ENCODE data around the gene PABPN1L.
"Not testable (repeated sequence)": the region's sequence is repeated elsewhere in the genome, so short reads cannot be mapped to it uniquely, and the experiment has no call there.

The PABPN1L gene

DNA sequence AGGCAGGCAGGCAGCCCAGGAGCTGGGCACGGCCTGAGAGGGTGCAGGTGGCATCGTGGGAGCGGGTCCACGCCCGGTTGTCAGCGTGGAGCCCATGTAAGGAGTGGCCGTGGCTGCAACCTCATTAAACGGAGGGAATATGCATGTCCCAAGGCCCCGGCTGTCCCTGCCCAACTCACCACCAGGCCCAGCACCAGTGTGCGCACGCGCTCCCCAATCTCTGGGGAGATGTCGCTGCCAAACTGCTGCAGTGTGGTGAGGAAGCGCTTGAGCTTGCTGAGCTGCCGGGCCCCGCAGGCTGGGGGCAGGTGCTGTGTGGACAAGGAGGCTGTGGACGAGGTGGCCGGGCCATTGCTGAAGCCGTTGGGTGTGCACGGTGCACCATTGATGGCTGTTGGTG, 25.6 kb upstream of the PABPN1L start:
- no peak for DNase-seq (ENCODE audit: low spot score in 2 of 2)
- H3K36me3 Mint-ChIP-seq, result no peaks in the 10 kb centered on the region
- no peak overlapping the region for H3K27ac Mint-ChIP-seq

DNA sequence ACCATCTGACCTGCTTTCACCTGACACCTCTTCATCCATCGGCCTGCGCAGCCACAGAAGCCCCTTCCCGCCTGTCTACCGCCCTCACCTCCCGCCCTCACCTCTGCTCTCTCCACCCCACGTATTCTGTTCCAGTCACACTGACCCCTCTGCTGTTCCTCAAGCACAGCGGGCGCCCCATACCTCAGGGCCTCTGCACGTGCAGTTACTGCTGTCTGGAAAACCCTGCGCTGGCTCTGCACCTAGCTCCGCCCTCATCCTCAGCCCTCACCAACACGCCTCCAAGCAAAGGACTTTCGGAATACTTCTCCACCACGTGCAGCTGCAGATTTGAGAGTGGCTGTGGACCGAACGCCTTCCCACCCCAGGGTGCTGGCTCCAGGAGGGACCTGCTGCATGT, 24.6 kb upstream of the PABPN1L start:
- DNase-seq (ENCODE audit: low spot score in 2 of 2) (no peak), ATAC-seq (no peak)
- no peaks in the 10 kb centered on the region for H3K36me3 Mint-ChIP-seq
- no peaks in the 10 kb centered on the region for H3K9me3 Mint-ChIP-seq
- H3K4me1 Mint-ChIP-seq, result no peaks in the 10 kb centered on the region
- no peak overlapping the region for H3K4me3 Mint-ChIP-seq
- H3K27ac Mint-ChIP-seq, result no peak overlapping the region

More for the DNA sequence above, 25.6 kb upstream of the PABPN1L start:
- Mint-ChIP-seq H3K9me3 (no peaks in the 10 kb centered on the region), H3K4me3 (no peak overlapping the region), H3K4me1 (no peaks in the 10 kb centered on the region)
- ATAC-seq, result no peak

DNA sequence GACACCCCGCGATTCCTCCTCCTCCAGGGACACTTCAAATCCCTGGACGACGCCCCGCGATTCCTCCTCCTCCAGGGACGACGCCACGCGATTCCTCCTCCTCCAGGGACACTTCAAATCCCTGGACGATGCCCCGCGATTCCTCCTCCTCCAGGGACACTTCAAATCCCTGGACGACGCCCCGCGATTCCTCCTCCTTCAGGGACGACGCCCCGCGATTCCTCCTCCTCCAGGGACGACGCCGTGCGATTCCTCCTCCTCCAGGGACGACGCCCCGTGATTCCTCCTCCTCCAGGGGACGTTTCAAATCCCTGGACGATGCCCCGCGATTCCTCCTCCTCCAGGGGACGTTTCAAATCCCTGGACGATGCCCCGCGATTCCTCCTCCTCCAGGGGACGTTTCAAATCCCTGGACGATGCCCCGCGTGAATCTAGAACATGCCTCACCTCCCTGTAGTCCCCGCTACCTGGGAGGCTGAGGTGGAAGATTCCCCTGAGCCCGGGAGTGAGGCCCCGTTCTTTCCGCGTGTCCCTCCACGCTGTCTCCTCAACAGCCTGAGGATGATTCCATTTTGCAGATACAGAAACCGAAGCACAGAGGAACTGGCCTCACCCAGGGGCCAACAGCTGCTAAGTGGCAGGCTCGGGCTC, 23.4 kb upstream of the PABPN1L start:
- ATAC-seq; H3K27ac Mint-ChIP-seq; DNase-seq (ENCODE audit: low spot score in 2 of 2); H3K4me1 Mint-ChIP-seq; H3K4me3 Mint-ChIP-seq; H3K36me3 Mint-ChIP-seq; H3K9me3 Mint-ChIP-seq: not testable (repeated sequence)

- H3K9me3 Mint-ChIP-seq, result no peaks in the 10 kb centered on the region
- no peak overlapping the region for H3K4me3 Mint-ChIP-seq
- ATAC-seq (no peak), DNase-seq (ENCODE audit: low spot score in 2 of 2) (no peak)
- no peaks in the 10 kb centered on the region for H3K4me1 Mint-ChIP-seq
- no peak overlapping the region for H3K27ac Mint-ChIP-seq
- H3K36me3 Mint-ChIP-seq, result no peaks in the 10 kb centered on the region
Measured at GRCh38 chr16:88888461-88889387, 22.3 kb upstream of the PABPN1L start.

DNA sequence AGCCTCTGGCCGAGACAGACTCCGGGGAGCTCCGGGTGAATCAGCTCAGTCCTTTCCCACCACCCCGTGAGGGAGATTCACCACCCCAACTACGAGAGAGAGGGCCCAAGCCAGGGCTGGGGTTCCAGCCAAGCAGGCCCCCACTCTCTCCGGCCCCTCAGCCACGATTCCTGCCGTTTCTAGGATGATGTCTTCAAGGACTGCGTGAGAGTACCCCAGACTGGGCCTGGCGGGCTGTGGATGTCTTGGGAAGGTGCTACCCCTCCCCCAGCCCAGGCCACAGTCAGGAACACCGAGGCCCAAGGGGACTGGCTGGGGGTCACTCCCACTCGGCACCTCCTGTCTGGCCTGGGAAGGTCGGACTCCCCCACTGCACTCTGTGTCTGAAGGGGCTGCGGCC, 21.6 kb upstream of the PABPN1L start:
- H3K27ac Mint-ChIP-seq, result peak overlapping the region; percentile 45
- no peak for ATAC-seq

DNA sequence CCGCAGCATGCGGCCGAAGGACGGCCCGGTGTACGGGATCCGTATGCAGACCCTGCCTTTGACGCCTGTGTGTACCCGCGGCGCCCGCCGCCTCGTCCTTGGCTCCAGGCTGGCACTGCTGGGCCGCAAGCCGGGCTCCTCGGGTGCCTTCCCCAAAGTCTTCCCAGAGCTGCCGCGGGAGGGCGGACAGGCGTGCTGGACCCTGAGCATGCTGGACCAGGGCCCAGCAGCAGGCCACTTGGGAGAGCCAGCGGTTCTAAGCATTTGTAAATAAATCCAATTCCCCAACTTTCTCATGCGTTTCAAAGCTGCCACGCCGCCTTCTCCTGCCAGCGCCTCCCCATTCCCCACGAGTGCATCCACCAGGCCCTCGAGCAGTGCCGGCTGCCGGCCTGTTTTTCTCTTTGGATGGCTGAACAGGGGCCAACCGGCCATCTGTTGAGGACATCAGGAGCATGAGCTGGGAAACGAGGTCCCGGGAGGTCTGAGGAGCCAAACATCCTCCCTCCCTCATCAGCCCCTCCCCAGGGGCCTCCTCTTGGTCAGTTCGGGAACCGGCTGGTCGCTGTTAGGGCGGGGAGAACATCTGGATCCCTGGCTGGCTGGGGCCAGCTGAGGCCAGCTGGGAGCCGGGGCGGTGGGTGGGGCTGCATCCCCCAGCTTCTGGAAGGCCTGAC, 20.5 kb upstream of the PABPN1L start:
- DNase-seq (ENCODE audit: low spot score in 2 of 2), result no peak
- H3K9me3 Mint-ChIP-seq, result no peaks in the 10 kb centered on the region
- no peak for ATAC-seq
- no peak overlapping the region for H3K4me3 Mint-ChIP-seq
- no peak overlapping the region for H3K27ac Mint-ChIP-seq
- H3K36me3 Mint-ChIP-seq, result peaks cover 6% of the 10 kb centered on the region
- no peaks in the 10 kb centered on the region for H3K4me1 Mint-ChIP-seq

More for the DNA sequence above, 21.6 kb upstream of the PABPN1L start:
- Mint-ChIP-seq H3K4me1 (no peaks in the 10 kb centered on the region), H3K9me3 (no peaks in the 10 kb centered on the region), H3K36me3 (no peaks in the 10 kb centered on the region), H3K4me3 (no peak overlapping the region)
- DNase-seq (ENCODE audit: low spot score in 2 of 2), result no peak

DNA sequence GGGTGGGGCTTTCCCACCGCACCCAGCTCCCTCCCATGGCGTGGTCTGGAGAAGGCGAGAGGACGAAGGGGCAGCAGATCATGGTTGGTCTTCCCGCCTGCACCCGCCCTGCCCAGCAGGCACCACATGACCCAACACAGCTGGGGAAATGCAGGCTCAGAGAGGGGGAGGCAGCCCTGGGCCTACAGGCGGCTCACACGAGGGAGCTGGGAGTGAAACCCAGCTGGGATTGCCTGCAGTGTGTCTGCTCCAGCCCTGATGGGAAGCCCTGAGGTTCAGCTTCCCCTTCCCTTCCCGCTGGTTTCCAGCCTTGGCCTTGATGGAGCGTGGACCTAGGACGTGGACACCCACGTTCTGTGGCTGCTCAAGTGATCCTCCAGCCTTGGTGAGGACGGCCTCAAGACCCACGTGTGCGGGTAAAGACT, 20.0 kb upstream of the PABPN1L start:
- no peak overlapping the region for H3K27ac Mint-ChIP-seq
- no peak overlapping the region for H3K4me3 Mint-ChIP-seq
- no peaks in the 10 kb centered on the region for H3K9me3 Mint-ChIP-seq
- no peak for DNase-seq (ENCODE audit: low spot score in 2 of 2)
- ATAC-seq, result no peak
- peaks cover 7% of the 10 kb centered on the region for H3K36me3 Mint-ChIP-seq
- H3K4me1 Mint-ChIP-seq, result no peaks in the 10 kb centered on the region

DNA sequence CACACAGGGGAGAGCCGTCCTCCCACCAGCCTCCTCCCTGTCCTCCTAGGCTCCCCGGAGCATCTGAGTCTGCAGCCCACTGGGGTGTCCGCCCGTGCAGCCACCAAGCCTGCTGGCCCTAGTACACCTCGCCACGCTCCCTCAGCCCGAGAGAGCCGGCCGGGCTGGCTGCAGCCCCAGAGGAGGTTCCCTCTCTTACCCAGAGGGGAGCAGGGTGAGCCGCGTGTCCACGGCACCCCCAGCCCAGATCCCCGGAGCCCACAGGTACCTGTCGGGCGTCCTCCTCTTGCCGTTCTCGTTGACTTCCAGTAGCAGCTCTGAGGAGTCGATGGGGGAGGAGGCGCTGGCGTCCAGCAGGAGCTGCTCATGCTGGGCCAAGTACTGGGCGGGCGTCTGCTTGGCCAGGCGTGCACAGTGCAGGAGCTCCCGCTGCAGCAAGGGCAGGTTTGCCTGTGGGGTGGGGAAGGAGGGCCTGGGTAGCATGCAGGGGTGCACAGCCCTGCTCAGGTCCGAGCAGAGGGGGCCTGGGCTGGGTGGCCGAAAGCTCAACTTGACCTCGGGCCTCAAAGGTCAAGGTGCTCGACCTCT, 19.3 kb upstream of the PABPN1L start:
- H3K4me1 Mint-ChIP-seq, result no peaks in the 10 kb centered on the region

DNA sequence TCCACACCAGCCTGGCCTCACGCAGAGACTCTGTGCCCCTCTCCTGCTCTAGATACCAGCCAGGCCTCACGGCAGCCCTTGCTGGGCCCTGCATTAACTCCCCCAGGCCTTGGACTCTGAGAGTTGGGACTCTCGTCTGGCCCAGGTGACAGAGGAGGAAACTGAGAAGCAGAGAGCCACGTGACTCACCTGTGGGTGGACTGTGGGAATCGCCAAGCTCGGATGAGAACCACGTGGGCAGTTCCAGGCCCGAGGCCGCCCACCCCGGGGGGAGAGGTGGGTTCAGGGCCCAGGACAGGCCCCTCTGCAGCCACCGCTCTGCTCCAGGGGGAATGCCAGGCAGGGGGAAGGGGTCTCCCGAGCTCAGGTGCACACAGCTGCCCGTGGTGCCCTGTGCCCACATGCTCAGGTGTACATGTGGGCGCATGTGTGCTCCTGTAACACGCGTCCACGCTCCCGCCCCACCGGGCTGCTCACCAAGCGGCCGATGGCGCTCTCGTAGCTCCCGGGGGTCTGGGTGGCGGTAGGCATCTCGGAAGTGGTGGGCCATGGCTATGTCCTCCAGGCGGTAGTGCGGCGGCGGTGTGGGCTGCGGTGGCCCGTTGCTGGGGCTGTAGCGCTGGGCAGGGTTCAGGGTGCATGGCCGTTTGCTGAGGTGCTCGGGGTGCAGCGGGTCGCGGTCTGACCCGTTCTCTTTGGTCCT, 18.3 kb upstream of the PABPN1L start:
- H3K9me3 Mint-ChIP-seq, result no peaks in the 10 kb centered on the region
- no peak overlapping the region for H3K4me3 Mint-ChIP-seq
- ATAC-seq (no peak), DNase-seq (ENCODE audit: low spot score in 2 of 2) (no peak)
- H3K36me3 Mint-ChIP-seq, result peaks cover 7% of the 10 kb centered on the region
- no peak overlapping the region for H3K27ac Mint-ChIP-seq
- no peaks in the 10 kb centered on the region for H3K4me1 Mint-ChIP-seq

More for the DNA sequence above, 19.3 kb upstream of the PABPN1L start:
- no peaks in the 10 kb centered on the region for H3K9me3 Mint-ChIP-seq
- ATAC-seq (no peak), DNase-seq (ENCODE audit: low spot score in 2 of 2) (no peak)
- H3K36me3 Mint-ChIP-seq, result peaks cover 7% of the 10 kb centered on the region
- H3K4me3 Mint-ChIP-seq, result no peak overlapping the region
- no peak overlapping the region for H3K27ac Mint-ChIP-seq

- Mint-ChIP-seq H3K4me1 (no peaks in the 10 kb centered on the region), H3K27ac (no peak overlapping the region), H3K9me3 (no peaks in the 10 kb centered on the region), H3K4me3 (no peak overlapping the region), H3K36me3 (peaks cover 7% of the 10 kb centered on the region)
- ATAC-seq (no peak), DNase-seq (ENCODE audit: low spot score in 2 of 2) (no peak)
Measured at GRCh38 chr16:88883946-88884345, 17.5 kb upstream of the PABPN1L start.

- no peaks in the 10 kb centered on the region for H3K9me3 Mint-ChIP-seq
- H3K4me3 Mint-ChIP-seq, result no peak overlapping the region
- H3K4me1 Mint-ChIP-seq, result no peaks in the 10 kb centered on the region
- DNase-seq (ENCODE audit: low spot score in 2 of 2) (no peak), ATAC-seq (no peak)
- H3K36me3 Mint-ChIP-seq, result peaks cover 7% of the 10 kb centered on the region
- H3K27ac Mint-ChIP-seq, result no peak overlapping the region
Measured at GRCh38 chr16:88883117-88883895, 16.8 kb upstream of the PABPN1L start.

DNA sequence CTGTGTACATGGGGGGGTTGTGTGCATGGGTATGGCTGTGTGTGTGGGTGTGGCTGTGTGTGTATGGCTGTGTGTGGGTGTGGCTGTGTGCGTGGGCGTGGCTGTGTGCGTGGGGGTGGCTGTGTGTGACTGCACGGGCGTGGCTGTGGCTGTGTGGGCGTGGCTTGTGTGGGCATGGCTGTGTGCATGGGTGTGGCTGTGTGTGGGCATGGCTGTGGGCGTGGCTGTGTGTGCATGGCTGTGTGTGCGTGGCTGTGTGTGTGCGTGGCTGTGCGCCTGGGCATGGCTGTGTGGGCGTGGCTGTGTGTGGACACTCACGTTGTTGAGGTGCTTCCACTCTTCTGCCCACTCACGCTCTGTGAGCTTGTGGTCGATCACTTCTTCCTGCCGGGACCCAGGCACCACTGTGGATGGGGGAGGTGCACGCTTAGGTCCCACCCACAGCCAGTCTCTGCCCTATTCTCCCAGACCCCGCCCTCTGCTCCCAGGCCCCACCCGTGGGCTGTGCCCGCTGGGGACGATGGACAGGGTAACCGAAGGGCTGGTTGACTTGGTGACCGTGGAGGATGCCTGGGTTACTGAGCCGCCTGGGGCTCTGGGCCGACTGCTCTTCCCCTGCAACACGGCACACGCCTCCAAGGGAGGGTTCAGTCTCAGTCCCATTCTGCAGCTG, 16.0 kb upstream of the PABPN1L start:
- peak overlapping the region; percentile 34 for H3K27ac Mint-ChIP-seq

GRCh38 chr16:88881675-88882357, 15.4 kb upstream of the PABPN1L start:
- H3K4me3 Mint-ChIP-seq, result no peak overlapping the region
- peak overlapping the region; percentile 34 for H3K27ac Mint-ChIP-seq
- ATAC-seq (no peak), DNase-seq (ENCODE audit: low spot score in 2 of 2) (no peak)
- peaks cover 7% of the 10 kb centered on the region for H3K36me3 Mint-ChIP-seq
- no peaks in the 10 kb centered on the region for H3K4me1 Mint-ChIP-seq
- H3K9me3 Mint-ChIP-seq, result no peaks in the 10 kb centered on the region

More for the DNA sequence above, 16.0 kb upstream of the PABPN1L start:
- Mint-ChIP-seq H3K36me3 (peaks cover 7% of the 10 kb centered on the region), H3K9me3 (no peaks in the 10 kb centered on the region), H3K4me1 (no peaks in the 10 kb centered on the region), H3K4me3 (no peak overlapping the region)
- DNase-seq (ENCODE audit: low spot score in 2 of 2) (no peak), ATAC-seq (no peak)

Measured in stimulated activated effector memory CD8-positive, alpha-beta T cell treated with anti-CD3 and anti-CD28 coated beads, Interleukin-12 subunit alpha, Interleukin-12 subunit beta, amount 100 ng/mL, for 72 hours (primary cell).